Endodermal cell (in vitro differentiated cells): ENCODE data around the gene PLCB4. TPM values are rescaled to one million over a fixed set of nuclear protein-coding genes. Genes with fewer than 3 reads are reported as not detected.

Experiments
- DNase-seq: peaks from one replicate; pipeline ENCODE4 v3.0.0-alpha.2; 2017
- H3K27ac ChIP-seq: 2 replicates; pipeline ENCODE4 v1.5.1; 2013; ENCODE audit warnings: mild to moderate bottlenecking, low read depth, low read length, moderate library complexity
- H3K27me3 ChIP-seq: 2 replicates; pipeline ENCODE4 v1.6.1; 2013; ENCODE audit warnings: mild to moderate bottlenecking, low read length, moderate library complexity; ENCODE audit not compliant: insufficient read depth, control insufficient read depth, poor library complexity, severe bottlenecking
- H3K36me3 ChIP-seq: 2 replicates; pipeline ENCODE4 v1.7.0; 2013; ENCODE audit warnings: mild to moderate bottlenecking, low read length, moderate library complexity; ENCODE audit not compliant: control insufficient read depth, insufficient read depth
- H3K4me1 ChIP-seq: one replicate; pipeline ENCODE4 v1.7.0; 2013; ENCODE audit warnings: low read length; ENCODE audit not compliant: control insufficient read depth, insufficient read depth
- H3K4me3 ChIP-seq: 2 replicates; pipeline ENCODE4 v1.5.1; 2013; ENCODE audit warnings: mild to moderate bottlenecking, low read length, moderate library complexity
- H3K9ac ChIP-seq: 2 replicates; pipeline ENCODE4 v1.6.1; 2013; ENCODE audit warnings: mild to moderate bottlenecking, low read length, moderate library complexity; ENCODE audit not compliant: poor library complexity, severe bottlenecking; ENCODE audit errors: extremely low read depth
- H3K9me3 ChIP-seq: 2 replicates; pipeline ENCODE4 v1.6.1; 2013; ENCODE audit warnings: mild to moderate bottlenecking, low read length, moderate library complexity; ENCODE audit not compliant: control insufficient read depth
- H3K27ac Mint-ChIP-seq: 2 replicates; pipeline ENCODE4 v1.8.0; 2020; ENCODE audit warnings: mixed read lengths
- H3K27me3 Mint-ChIP-seq: 2 replicates; pipeline ENCODE4 v1.8.0; 2021; ENCODE audit warnings: mild to moderate bottlenecking, mixed read lengths; ENCODE audit not compliant: insufficient read depth
- H3K36me3 Mint-ChIP-seq: 2 replicates; pipeline ENCODE4 v1.8.0; 2020; ENCODE audit warnings: low read depth, mixed read lengths
- H3K4me1 Mint-ChIP-seq: 2 replicates; pipeline ENCODE4 v1.8.0; 2020; ENCODE audit warnings: mixed read lengths
- H3K4me3 Mint-ChIP-seq: 2 replicates; pipeline ENCODE4 v1.8.0; 2020; ENCODE audit warnings: mild to moderate bottlenecking, moderate library complexity, mixed read lengths
- H3K9me3 Mint-ChIP-seq: 2 replicates; pipeline ENCODE4 v1.8.0; 2020; ENCODE audit warnings: mild to moderate bottlenecking, mixed read lengths
- CTCF ChIP-seq: fragments of 200-600 bp; sonication (generic); conservative IDR thresholded peaks from 2 replicates; pipeline ENCODE4 v1.5.0; 2021; ENCODE audit warnings: antibody characterized with exemption, mild to moderate bottlenecking
- WGBS, 2 experiments: methylation state at CpG; one replicate each; pipeline versions ENCODE4 v1.1.5 to v1.1.7; 2013; ENCODE audit warnings: missing lambda C conversion rate in 2 of 2, mixed read lengths in 1 of 2; ENCODE audit not compliant: insufficient coverage in 1 of 2, insufficient read length in 1 of 2; 5-methylcytosine and 5-hydroxymethylcytosine counted together
- total RNA-seq, 2 donors: library from RNA; stranded (reverse); fragmentation: NEBNext Ultra II Directional in 1 of 2; extraction: Animal tissue kit (Norgen Biotek cat#: 25700) in 1 of 2; gene quantifications; 2 replicates in 1 of 2; 3 replicates in 1 of 2; pipeline ENCODE4 v1.2.1, GENCODE V29; 2021

Gene PLCB4
- total RNA-seq, 2 donors from 2014 or later = 14.4 to 14.6 TPM

GRCh38 chr20:9179193-9179802 is 110.4 kb downstream of the PLCB4 start:
- H3K27ac ChIP-seq = no peak overlapping the region
- no peak for DNase-seq
- 83 to 88% methylated on average over 1 of the region's 1 CpG for WGBS, 2 experiments

GRCh38 chr20:9179867-9180266 is 111.0 kb downstream of the PLCB4 start:
- no peak overlapping the region for H3K27ac Mint-ChIP-seq
- H3K4me1 ChIP-seq = no peaks in the 10 kb centered on the region

More at GRCh38 chr20:9179193-9179802, 110.4 kb downstream of the PLCB4 start:
- Histone ChIP-seq H3K4me1 (no peaks in the 10 kb centered on the region), H3K9me3 (no peaks in the 10 kb centered on the region), H3K27me3 (no peaks in the 10 kb centered on the region), H3K9ac (no peak overlapping the region), H3K4me3 (no peak overlapping the region), H3K36me3 (no peaks in the 10 kb centered on the region)
- H3K4me3 Mint-ChIP-seq = no peak overlapping the region
- H3K27ac Mint-ChIP-seq = no peak overlapping the region
- no peaks in the 10 kb centered on the region for H3K9me3 Mint-ChIP-seq
- H3K36me3 Mint-ChIP-seq = no peaks in the 10 kb centered on the region
- no peaks in the 10 kb centered on the region for H3K4me1 Mint-ChIP-seq
- TF ChIP-seq CTCF = no peak
- H3K27me3 Mint-ChIP-seq = no peaks in the 10 kb centered on the region

GRCh38 chr20:9180481-9181257 is 111.8 kb downstream of the PLCB4 start:
- no peaks in the 10 kb centered on the region for H3K36me3 Mint-ChIP-seq
- TF ChIP-seq CTCF = no peak
- no peak overlapping the region for H3K4me3 ChIP-seq
- no peaks in the 10 kb centered on the region for H3K36me3 ChIP-seq
- H3K4me1 ChIP-seq = no peaks in the 10 kb centered on the region
- H3K9me3 Mint-ChIP-seq = no peaks in the 10 kb centered on the region
- no peak for DNase-seq
- no peaks in the 10 kb centered on the region for H3K27me3 ChIP-seq
- H3K4me3 Mint-ChIP-seq = no peak overlapping the region
- H3K4me1 Mint-ChIP-seq = peaks cover under 1% of the 10 kb centered on the region
- H3K9me3 ChIP-seq = no peaks in the 10 kb centered on the region
- no peak overlapping the region for H3K27ac Mint-ChIP-seq
- 87% methylated on average over 1 of the region's 1 CpG; no CpG with 5 or more reads in 1 of the 2 experiments for WGBS, 2 experiments
- no peak overlapping the region for H3K27ac ChIP-seq
- H3K9ac ChIP-seq = no peak overlapping the region
- no peaks in the 10 kb centered on the region for H3K27me3 Mint-ChIP-seq

More at GRCh38 chr20:9179867-9180266, 111.0 kb downstream of the PLCB4 start:
- no peak overlapping the region for H3K4me3 ChIP-seq
- Mint-ChIP-seq H3K36me3 (no peaks in the 10 kb centered on the region), H3K9me3 (no peaks in the 10 kb centered on the region), H3K27me3 (no peaks in the 10 kb centered on the region), H3K4me1 (no peaks in the 10 kb centered on the region), H3K4me3 (no peak overlapping the region)
- H3K27me3 ChIP-seq = no peaks in the 10 kb centered on the region
- H3K36me3 ChIP-seq = no peaks in the 10 kb centered on the region
- no peak overlapping the region for H3K9ac ChIP-seq
- no peak for DNase-seq
- TF ChIP-seq CTCF = no peak
- no peaks in the 10 kb centered on the region for H3K9me3 ChIP-seq
- H3K27ac ChIP-seq = no peak overlapping the region
